CD14-positive monocyte (primary cell): ENCODE results near the gene PDCD1. TPM values are rescaled to one million over a fixed set of nuclear protein-coding genes. Genes with fewer than 3 reads are reported as not detected.

Source experiments
- DNase-seq, 3 donors: peaks; one replicate each; pipeline ENCODE4 v3.0.0-alpha.2; 2011 to 2022
- H2AFZ ChIP-seq: 2 replicates; pipeline ENCODE4 v1.6.0; 2012; ENCODE audit warnings: mild to moderate bottlenecking, low read depth, low read length, inconsistent platforms; ENCODE audit not compliant: insufficient read depth, poor library complexity, severe bottlenecking
- H3K27ac ChIP-seq, 2 donors: 1 replicate in 1 of 2; 2 replicates in 1 of 2; pipeline ENCODE4 v1.5.1; 2012 to 2013; ENCODE audit warnings: low read length in 2 of 2, control low read depth in 1 of 2, inconsistent platforms in 1 of 2, low read depth in 1 of 2, mild to moderate bottlenecking in 1 of 2
- H3K27me3 ChIP-seq, 2 donors: one replicate each; pipeline versions ENCODE4 v1.6.0 to v1.6.1; 2011 to 2013; ENCODE audit warnings: low read length in 2 of 2; ENCODE audit not compliant: control insufficient read depth in 2 of 2, insufficient read depth in 2 of 2
- H3K36me3 ChIP-seq, 2 donors: replicated peaks in 1 of 2; 1 replicate in 1 of 2; 2 replicates in 1 of 2; pipeline versions ENCODE4 v1.5.1 to v1.6.1; 2012 to 2013; ENCODE audit warnings: low read length in 2 of 2, control low read depth in 1 of 2, inconsistent platforms in 1 of 2, mild to moderate bottlenecking in 1 of 2; ENCODE audit not compliant: insufficient read depth in 2 of 2, control insufficient read depth in 1 of 2
- H3K4me1 ChIP-seq, 2 donors: 1 replicate in 1 of 2; 2 replicates in 1 of 2; pipeline versions ENCODE4 v1.5.1 to v1.6.1; 2012 to 2013; ENCODE audit warnings: low read length in 2 of 2, control low read depth in 1 of 2, inconsistent platforms in 1 of 2, mild to moderate bottlenecking in 1 of 2, moderate library complexity in 1 of 2; ENCODE audit not compliant: insufficient read depth in 2 of 2, control insufficient read depth in 1 of 2
- H3K4me2 ChIP-seq: replicated peaks from 2 replicates; pipeline ENCODE3; 2012; ENCODE audit warnings: low read length, moderate library complexity, mild to moderate bottlenecking; ENCODE audit not compliant: poor library complexity, severe bottlenecking; ENCODE audit errors: extremely low read depth
- H3K4me3 ChIP-seq, 3 experiments: fragments of 200-600 bp in 1 of 3; sonication (generic) in 1 of 3; replicated peaks in 1 of 3; 1 replicate in 2 of 3; 2 replicates in 1 of 3; pipeline ENCODE4 v1.5.1; 2011 to 2013; ENCODE audit warnings: low read length in 3 of 3, mild to moderate bottlenecking in 3 of 3, control low read depth in 2 of 3, low read depth in 2 of 3, inconsistent platforms in 1 of 3, moderate library complexity in 1 of 3
- H3K79me2 ChIP-seq: 2 replicates; pipeline ENCODE4 v1.6.0; 2012; ENCODE audit warnings: mild to moderate bottlenecking, control low read depth, inconsistent platforms, low read length, moderate library complexity; ENCODE audit not compliant: insufficient read depth
- H3K9ac ChIP-seq: 2 replicates; pipeline ENCODE4 v1.6.0; 2017; ENCODE audit warnings: low read length, mild to moderate bottlenecking; ENCODE audit not compliant: insufficient read depth, poor library complexity, severe bottlenecking
- H3K9me3 ChIP-seq, 2 donors: replicated peaks in 1 of 2; 1 replicate in 1 of 2; 2 replicates in 1 of 2; pipeline versions ENCODE4 v1.5.1 to v1.6.1; 2012 to 2013; ENCODE audit warnings: low read length in 2 of 2, control low read depth in 1 of 2; ENCODE audit not compliant: control insufficient read depth in 1 of 2, insufficient read depth in 1 of 2
- H4K20me1 ChIP-seq: 2 replicates; pipeline ENCODE4 v1.6.0; 2012; ENCODE audit warnings: mild to moderate bottlenecking, low read length, control low read depth, moderate library complexity; ENCODE audit not compliant: insufficient read depth
- H3K27ac Mint-ChIP-seq, 7 donors: one replicate each; pipeline ENCODE4 v1.8.0; 2020; ENCODE audit warnings: mild to moderate bottlenecking in 7 of 7, mixed read lengths in 7 of 7, moderate library complexity in 6 of 7, inconsistent platforms in 2 of 7
- H3K27me3 Mint-ChIP-seq, 3 donors: one replicate each; pipeline ENCODE4 v1.8.0; 2021 to 2022; ENCODE audit warnings: low read depth in 3 of 3, mild to moderate bottlenecking in 3 of 3, mixed read lengths in 3 of 3, moderate library complexity in 3 of 3, inconsistent platforms in 1 of 3
- H3K36me3 Mint-ChIP-seq, 2 donors: one replicate each; pipeline ENCODE4 v1.8.0; 2020; ENCODE audit warnings: mixed read lengths in 2 of 2, inconsistent platforms in 1 of 2, mild to moderate bottlenecking in 1 of 2
- H3K4me1 Mint-ChIP-seq: one replicate; pipeline ENCODE4 v1.8.0; 2020; ENCODE audit warnings: mild to moderate bottlenecking, mixed read lengths
- H3K4me3 Mint-ChIP-seq, 2 donors: one replicate each; pipeline ENCODE4 v1.8.0; 2020; ENCODE audit warnings: mild to moderate bottlenecking in 2 of 2, mixed read lengths in 2 of 2, moderate library complexity in 1 of 2
- H3K9me3 Mint-ChIP-seq, 7 donors: one replicate each; pipeline ENCODE4 v1.8.0; 2020 to 2022; ENCODE audit warnings: mixed read lengths in 7 of 7, mild to moderate bottlenecking in 6 of 7, moderate library complexity in 6 of 7, inconsistent platforms in 2 of 7
- WGBS: methylation state at CpG from one replicate; pipeline ENCODE4 v1.1.5; 2013; ENCODE audit warnings: missing lambda C conversion rate; ENCODE audit not compliant: insufficient coverage; 5-methylcytosine and 5-hydroxymethylcytosine counted together
- intact Hi-C, 2 donors: fragments of 100-400 bp; cut with micrococcal nuclease; formaldehyde crosslinking; loops; one replicate each; pipeline versions ENCODE4 v1.15.0 to v1.15.1; 2023
- polyA plus RNA-seq, 3 donors: library from polyadenylated mRNA; depleted of rRNA in 1 of 3; unstranded in 2 of 3; stranded (reverse) in 1 of 3; fragments of 300-500 nt in 2 of 3; fragments of >200 nt in 1 of 3; fragmentation: Illumina TruSeq in 2 of 3; gene quantifications; 1 replicate in 2 of 3; 2 replicates in 1 of 3; pipeline ENCODE4 v1.2.3, GENCODE V29; 2012 to 2021
- TF ChIP-seq, protein P1 (sequence below): fragments of 200-600 bp; IDR thresholded peaks from one replicate; pipeline ENCODE4 v1.8.0; 2022; ENCODE audit warnings: antibody characterized with exemption, mild to moderate bottlenecking

PDCD1 gene
- polyA plus RNA-seq, 3 donors, result 0.08 TPM; not detected in 2

DNA sequence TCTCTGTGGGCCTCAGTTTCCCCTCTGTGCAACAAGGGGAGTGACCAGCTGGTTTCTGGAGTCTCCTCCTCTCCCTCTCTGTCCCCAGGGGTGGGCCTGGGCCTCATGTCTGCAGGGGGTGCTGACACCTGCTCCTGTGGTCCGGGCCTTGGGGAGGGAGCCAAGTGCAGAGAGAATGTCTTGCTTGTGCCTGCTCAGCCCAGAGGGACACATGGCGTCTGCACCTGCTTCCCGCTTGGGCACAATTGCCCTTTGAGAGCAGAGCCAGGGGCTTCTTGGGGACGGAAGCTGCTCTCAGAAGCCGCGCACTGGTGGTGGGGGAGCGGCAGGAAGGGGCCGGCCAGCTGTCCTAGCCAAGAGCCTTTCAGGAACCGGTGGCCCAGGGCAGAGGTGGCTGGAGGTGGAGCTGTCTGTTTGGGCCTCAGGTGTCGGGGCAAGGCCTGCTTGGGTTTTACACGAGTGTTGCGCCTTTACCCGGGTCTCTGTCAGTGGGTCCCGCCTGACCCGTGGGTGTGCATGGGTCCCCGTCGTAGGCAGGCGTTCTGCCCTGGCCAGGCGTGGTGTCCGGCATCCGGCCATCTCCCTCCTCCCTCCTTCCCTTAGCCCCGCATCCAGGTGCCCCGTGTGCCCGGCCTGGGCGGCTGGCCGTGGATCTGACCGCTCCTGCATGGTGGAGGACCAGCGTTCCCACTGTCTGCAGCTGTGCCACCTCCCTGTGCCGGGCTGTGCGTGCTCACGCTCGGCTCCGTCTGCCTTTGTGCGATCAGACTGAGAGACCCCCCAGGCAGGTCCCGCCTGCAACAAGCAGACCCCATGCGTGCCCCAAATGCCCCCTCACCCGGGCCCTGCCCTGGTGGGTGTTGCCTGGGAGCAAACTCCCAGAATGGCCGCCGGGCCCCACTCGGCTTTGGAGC, 45.7 kb downstream of the PDCD1 start:
- H3K36me3 ChIP-seq, result no peaks in the 10 kb centered on the region
- no peak for DNase-seq
- H3K4me3 Mint-ChIP-seq, result peak overlapping the region in 1 of 2 donors; percentile 15
- H3K4me3 ChIP-seq, result no peak overlapping the region
- intact Hi-C loops, result no loop called here
- peaks cover 8 to 13% of the 10 kb centered on the region in 2 donors for H3K4me1 ChIP-seq
- no peaks in the 10 kb centered on the region for H3K79me2 ChIP-seq
- TF ChIP-seq, protein P1, sequence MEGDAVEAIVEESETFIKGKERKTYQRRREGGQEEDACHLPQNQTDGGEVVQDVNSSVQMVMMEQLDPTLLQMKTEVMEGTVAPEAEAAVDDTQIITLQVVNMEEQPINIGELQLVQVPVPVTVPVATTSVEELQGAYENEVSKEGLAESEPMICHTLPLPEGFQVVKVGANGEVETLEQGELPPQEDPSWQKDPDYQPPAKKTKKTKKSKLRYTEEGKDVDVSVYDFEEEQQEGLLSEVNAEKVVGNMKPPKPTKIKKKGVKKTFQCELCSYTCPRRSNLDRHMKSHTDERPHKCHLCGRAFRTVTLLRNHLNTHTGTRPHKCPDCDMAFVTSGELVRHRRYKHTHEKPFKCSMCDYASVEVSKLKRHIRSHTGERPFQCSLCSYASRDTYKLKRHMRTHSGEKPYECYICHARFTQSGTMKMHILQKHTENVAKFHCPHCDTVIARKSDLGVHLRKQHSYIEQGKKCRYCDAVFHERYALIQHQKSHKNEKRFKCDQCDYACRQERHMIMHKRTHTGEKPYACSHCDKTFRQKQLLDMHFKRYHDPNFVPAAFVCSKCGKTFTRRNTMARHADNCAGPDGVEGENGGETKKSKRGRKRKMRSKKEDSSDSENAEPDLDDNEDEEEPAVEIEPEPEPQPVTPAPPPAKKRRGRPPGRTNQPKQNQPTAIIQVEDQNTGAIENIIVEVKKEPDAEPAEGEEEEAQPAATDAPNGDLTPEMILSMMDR, result no peak
- no peaks in the 10 kb centered on the region for H3K9me3 ChIP-seq
- H3K36me3 Mint-ChIP-seq, result no peaks in the 10 kb centered on the region
- no peak overlapping the region for H3K4me2 ChIP-seq
- H3K27ac ChIP-seq, result no peak overlapping the region
- WGBS, result 88% methylated on average over 37 of the region's 40 CpGs
- no peak overlapping the region for H2AFZ ChIP-seq
- H3K27me3 Mint-ChIP-seq, result peaks cover 4 to 18% (median 15%) of the 10 kb centered on the region in 3 donors
- H3K4me1 Mint-ChIP-seq, result peaks cover 10% of the 10 kb centered on the region
- H3K9me3 Mint-ChIP-seq, result peaks cover 0 to 3% (median 0%) of the 10 kb centered on the region in 7 donors
- no peak overlapping the region for H3K9ac ChIP-seq
- H4K20me1 ChIP-seq, result no peaks in the 10 kb centered on the region
- no peaks in the 10 kb centered on the region for H3K27me3 ChIP-seq
- peak overlapping the region in 2 of 7 donors; percentile 13 to 72 for H3K27ac Mint-ChIP-seq

DNA sequence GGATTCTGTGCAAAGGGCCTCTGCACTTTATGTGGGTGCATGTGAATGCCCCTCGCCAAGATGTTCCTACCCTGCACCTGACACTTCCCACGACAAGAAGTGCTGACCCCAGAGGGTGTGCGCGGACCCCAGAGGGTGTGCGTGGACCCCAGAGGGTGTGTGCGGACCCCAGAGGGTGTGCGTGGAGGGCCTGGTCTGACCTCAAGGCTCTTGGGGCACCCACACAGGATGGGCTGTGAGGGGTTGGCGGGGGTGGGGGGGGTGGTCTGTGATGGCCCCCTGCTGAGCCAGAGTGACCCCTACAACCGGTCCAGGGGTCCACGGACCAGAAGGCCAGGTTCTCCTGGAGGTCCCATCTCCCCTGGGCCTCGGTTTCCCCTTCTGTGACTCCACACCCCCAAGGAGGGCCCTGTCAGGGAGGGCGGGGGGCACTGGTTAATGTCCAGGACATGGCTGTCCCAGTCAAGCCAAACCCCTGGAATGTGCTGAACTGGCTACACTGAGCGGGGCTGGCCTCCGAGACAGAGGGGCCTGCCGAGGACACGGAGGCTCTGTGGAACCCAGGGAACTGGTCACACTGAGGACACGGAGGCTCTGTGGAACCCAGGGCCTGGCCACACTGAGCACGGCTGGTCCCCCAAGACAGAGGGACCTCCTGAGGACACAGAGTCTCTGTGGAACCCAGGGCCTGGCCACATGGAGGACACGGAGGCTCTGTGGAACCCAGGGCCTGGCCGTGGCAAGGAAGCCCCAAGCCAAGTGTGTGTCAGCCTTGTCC, 46.6 kb downstream of the PDCD1 start:
- no peak overlapping the region for H3K9ac ChIP-seq
- H3K27me3 Mint-ChIP-seq, result peaks cover 4 to 12% (median 11%) of the 10 kb centered on the region in 3 donors
- no peaks in the 10 kb centered on the region for H3K79me2 ChIP-seq
- no peak for DNase-seq
- H3K27me3 ChIP-seq, result no peaks in the 10 kb centered on the region
- H3K27ac ChIP-seq, result no peak overlapping the region
- H3K4me1 ChIP-seq, result peaks cover 1 to 5% of the 10 kb centered on the region in 2 donors
- no peak overlapping the region for H2AFZ ChIP-seq
- H3K9me3 ChIP-seq, result no peaks in the 10 kb centered on the region
- H3K4me2 ChIP-seq, result no peak overlapping the region
- TF ChIP-seq, protein P1, result no peak
- H3K27ac Mint-ChIP-seq, result no peak overlapping the region
- WGBS, result 87% methylated on average over 18 of the region's 20 CpGs
- H3K36me3 Mint-ChIP-seq, result no peaks in the 10 kb centered on the region
- no peaks in the 10 kb centered on the region for H4K20me1 ChIP-seq
- peaks cover 0 to 3% (median 0%) of the 10 kb centered on the region in 7 donors for H3K9me3 Mint-ChIP-seq
- H3K36me3 ChIP-seq, result no peaks in the 10 kb centered on the region
- intact Hi-C loops, result no loop called here
- no peak overlapping the region for H3K4me3 ChIP-seq
- H3K4me1 Mint-ChIP-seq, result peaks cover 2% of the 10 kb centered on the region
- no peak overlapping the region for H3K4me3 Mint-ChIP-seq
